ENCODE measurements around the gene FANCM. TPM values are rescaled to one million over a fixed set of nuclear protein-coding genes. Genes with fewer than 3 reads are reported as not detected.
A peak's percentile ranks its signal among the peaks of the same experiment; 100 is the strongest.

The FANCM gene
- total RNA-seq (2021): 9.1 and 11.9 TPM in 2 replicates
- long read RNA-seq, partial matches to known transcripts: 47 of 77 reads
- long read RNA-seq, other reads (novel, unspliced or antisense): 23 of 77 reads

GRCh38 chr14:45135659-45136395 lies at the start of gene FANCM:
TSS of gene FANCM (plus strand) at chr14:45135930. CDS start at chr14:45136032, 102 bp downstream.
- no peak within 1 kb of the TSS for H3T11ph ChIP-seq (ENCODE audit: low read length)
- H3K4ac ChIP-seq (ENCODE audit: low read depth, low read length): no peak within 1 kb of the TSS
- no peaks in the 10 kb centered on the region for H3K27me3 Mint-ChIP-seq (ENCODE audit: low read depth)
- peak within 1 kb of the TSS; percentile 98 to 99 (median 98) for H3K27ac Mint-ChIP-seq
- no peak within 1 kb of the TSS for H3K27ac ChIP-seq (ENCODE audit: insufficient read length, low read depth, low read length)
- peak; percentile 95 for DNase-seq
- peaks cover 0 to 3% (median 2%) of the 10 kb centered on the region in 3 experiments; a peak in 1 of 7 replicates for H3K36me3 Mint-ChIP-seq (ENCODE audit: insufficient read depth in 1 of 3, low read depth in 3 of 3)
- no peaks in the 10 kb centered on the region for H3K9me3 Mint-ChIP-seq
- no peak within 1 kb of the TSS for H2BK15ac ChIP-seq (ENCODE audit: low read depth, low read length)
- WGBS (ENCODE audit: extremely low coverage, insufficient read length, low lambda C conversion rate): no CpG with 5 or more reads among the region's 48 CpGs
- no peaks in the 10 kb centered on the region for H4K20me1 ChIP-seq (ENCODE audit: control insufficient read depth, insufficient read depth, insufficient read length)
- H3K4me1 ChIP-seq (ENCODE audit: insufficient read depth, low read length): no peaks in the 10 kb centered on the region
- H3K27me3 ChIP-seq (ENCODE audit: insufficient read depth, low read length): no peaks in the 10 kb centered on the region
- H4K5ac ChIP-seq (ENCODE audit: insufficient read length, low read depth, low read length): no peak within 1 kb of the TSS
- H3K4me1 Mint-ChIP-seq: peaks cover 17 to 25% of the 10 kb centered on the region in 2 experiments
- H3K23me2 ChIP-seq (ENCODE audit: insufficient read length, low read depth, low read length, poor library complexity, severe bottlenecking): peaks cover 2% of the 10 kb centered on the region
- H4K8ac ChIP-seq (replicated peaks; ENCODE audit: insufficient read length, low read depth, low read length): no peak within 1 kb of the TSS
- TF ChIP-seq CTCF (conservative IDR thresholded peaks at IDR 0.05): no peak
- H3K23ac ChIP-seq (ENCODE audit: insufficient read length, low read depth, low read length): no peak within 1 kb of the TSS
- no peaks in the 10 kb centered on the region for H3K9me3 ChIP-seq (ENCODE audit: control insufficient read depth, low read depth, low read length)
- H2BK20ac ChIP-seq (ENCODE audit: low read depth, low read length, poor library complexity, severe bottlenecking): no peak within 1 kb of the TSS
- no peak within 1 kb of the TSS for H3K18ac ChIP-seq (ENCODE audit: insufficient read length, low read depth, low read length)
- no peak within 1 kb of the TSS for H3K56ac ChIP-seq (ENCODE audit: insufficient read length, low read depth, low read length)
- H3K14ac ChIP-seq (ENCODE audit: insufficient read depth, low read length): no peak within 1 kb of the TSS
- H3K4me2 ChIP-seq (ENCODE audit: insufficient read depth, insufficient read length, low read length): peak within 1 kb of the TSS; percentile 91
- peak within 1 kb of the TSS; percentile 69 for H3K9ac ChIP-seq (ENCODE audit: extremely low read depth, insufficient read length, low read length)
- no peak within 1 kb of the TSS for H2BK120ac ChIP-seq (ENCODE audit: low read depth, low read length, poor library complexity, severe bottlenecking)
- peak within 1 kb of the TSS; percentile 93 for H2AFZ ChIP-seq (ENCODE audit: low read length)
- no peak within 1 kb of the TSS for H4K91ac ChIP-seq (ENCODE audit: insufficient read length, low read depth, low read length)
- H2BK12ac ChIP-seq (ENCODE audit: insufficient read length, low read depth, low read length): no peak within 1 kb of the TSS
- H3K4me3 Mint-ChIP-seq: peak within 1 kb of the TSS; percentile 99 to 100
- H3K79me2 ChIP-seq (ENCODE audit: insufficient read depth, low read length): peaks cover 9% of the 10 kb centered on the region; the same call in 1 of the 2 replicates
- H2BK5ac ChIP-seq (ENCODE audit: insufficient read length, low read length): no peak within 1 kb of the TSS
- H2AK5ac ChIP-seq (ENCODE audit: insufficient read length, low read length): no peak within 1 kb of the TSS
- peaks cover 3% of the 10 kb centered on the region for H3K79me1 ChIP-seq (ENCODE audit: insufficient read depth, low read depth, low read length, poor library complexity, severe bottlenecking)

Data from H9 (cell line).